AG09319 (cell line): ENCODE data around the gene KRT10.
"Not testable (repeated sequence)": the region's sequence is repeated elsewhere in the genome, so short reads cannot be mapped to it uniquely, and the experiment has no call there.

Experiments
- DNase-seq: peaks from one replicate; pipeline ENCODE4 v3.0.0-alpha.2; 2010; ENCODE audit warnings: low read depth; ENCODE audit errors: extremely low read depth
- TF ChIP-seq, protein P1 (sequence below): IDR thresholded peaks from 2 replicates; pipeline ENCODE4 v1.5.1; 2011; ENCODE audit warnings: low read depth, mild to moderate bottlenecking, inconsistent platforms, low read length, moderate library complexity

The KRT10 gene

DNA sequence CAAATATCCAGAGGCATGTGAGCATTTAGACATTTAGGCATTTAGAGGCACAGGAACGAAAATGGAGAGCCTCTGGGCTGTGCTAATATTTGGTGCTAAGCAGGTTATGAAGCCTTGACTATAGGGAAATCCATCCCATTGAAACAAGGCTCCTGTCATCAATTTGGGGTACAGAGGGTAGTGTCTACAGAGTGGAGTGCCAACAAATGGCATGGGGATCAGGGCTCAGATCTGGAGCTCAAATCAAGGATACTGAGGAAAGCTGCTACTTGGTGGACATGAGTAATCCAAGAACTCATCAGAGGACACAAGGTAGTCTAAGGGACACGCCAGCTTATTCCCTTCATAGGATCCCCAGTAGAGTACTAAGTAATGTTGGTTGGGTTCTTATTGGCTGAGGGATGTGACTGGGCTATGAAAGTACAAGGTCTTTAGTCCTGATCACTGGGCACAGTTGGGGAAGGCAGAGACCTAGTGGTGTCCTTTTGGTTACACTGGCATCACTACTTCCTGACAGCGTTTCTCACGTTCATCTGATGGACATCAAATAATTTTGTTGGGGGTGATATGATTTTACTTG, 5.2 kb downstream of the KRT10 start:
- DNase-seq, result no peak
- TF ChIP-seq, protein P1, sequence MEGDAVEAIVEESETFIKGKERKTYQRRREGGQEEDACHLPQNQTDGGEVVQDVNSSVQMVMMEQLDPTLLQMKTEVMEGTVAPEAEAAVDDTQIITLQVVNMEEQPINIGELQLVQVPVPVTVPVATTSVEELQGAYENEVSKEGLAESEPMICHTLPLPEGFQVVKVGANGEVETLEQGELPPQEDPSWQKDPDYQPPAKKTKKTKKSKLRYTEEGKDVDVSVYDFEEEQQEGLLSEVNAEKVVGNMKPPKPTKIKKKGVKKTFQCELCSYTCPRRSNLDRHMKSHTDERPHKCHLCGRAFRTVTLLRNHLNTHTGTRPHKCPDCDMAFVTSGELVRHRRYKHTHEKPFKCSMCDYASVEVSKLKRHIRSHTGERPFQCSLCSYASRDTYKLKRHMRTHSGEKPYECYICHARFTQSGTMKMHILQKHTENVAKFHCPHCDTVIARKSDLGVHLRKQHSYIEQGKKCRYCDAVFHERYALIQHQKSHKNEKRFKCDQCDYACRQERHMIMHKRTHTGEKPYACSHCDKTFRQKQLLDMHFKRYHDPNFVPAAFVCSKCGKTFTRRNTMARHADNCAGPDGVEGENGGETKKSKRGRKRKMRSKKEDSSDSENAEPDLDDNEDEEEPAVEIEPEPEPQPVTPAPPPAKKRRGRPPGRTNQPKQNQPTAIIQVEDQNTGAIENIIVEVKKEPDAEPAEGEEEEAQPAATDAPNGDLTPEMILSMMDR, result no peak

DNA sequence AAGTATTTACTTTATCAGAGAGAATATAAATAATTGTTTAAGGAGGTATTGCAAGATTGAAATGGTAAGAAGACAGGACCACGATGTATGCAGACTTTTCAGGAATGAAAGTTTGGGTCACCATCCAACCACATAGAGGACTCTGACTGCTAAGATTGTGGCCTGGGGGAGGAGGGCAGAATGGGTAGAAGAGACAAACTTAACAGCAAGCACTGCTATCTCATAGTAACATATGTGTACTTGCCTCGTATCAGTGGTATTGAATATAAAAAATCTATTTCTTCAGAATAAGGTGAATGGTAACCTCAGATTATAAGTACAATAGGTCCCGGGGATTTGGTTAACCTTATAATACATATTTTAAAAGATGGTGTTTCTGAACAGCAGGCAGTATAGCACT, 5.8 kb downstream of the KRT10 start:
- TF ChIP-seq, protein P1, result no peak
- DNase-seq, result no peak

DNA sequence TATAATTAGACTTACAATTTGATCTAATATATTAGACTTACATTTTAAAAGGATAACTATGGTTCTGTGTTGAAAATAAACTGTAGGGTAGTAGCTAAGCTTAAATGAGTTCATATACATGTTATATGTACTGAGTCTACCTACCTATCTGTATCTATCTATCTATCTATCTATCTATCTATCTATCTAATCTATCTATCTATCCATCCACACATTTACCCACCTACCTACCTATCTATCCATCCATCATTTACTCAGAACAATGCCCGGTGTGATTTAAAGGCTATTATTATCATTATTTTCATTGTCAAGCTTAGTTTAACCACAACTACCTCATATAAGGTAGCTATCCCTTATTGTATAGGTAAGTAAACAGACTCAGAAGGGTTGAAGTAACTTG, 7.0 kb downstream of the KRT10 start:
- DNase-seq, result no peak

DNA sequence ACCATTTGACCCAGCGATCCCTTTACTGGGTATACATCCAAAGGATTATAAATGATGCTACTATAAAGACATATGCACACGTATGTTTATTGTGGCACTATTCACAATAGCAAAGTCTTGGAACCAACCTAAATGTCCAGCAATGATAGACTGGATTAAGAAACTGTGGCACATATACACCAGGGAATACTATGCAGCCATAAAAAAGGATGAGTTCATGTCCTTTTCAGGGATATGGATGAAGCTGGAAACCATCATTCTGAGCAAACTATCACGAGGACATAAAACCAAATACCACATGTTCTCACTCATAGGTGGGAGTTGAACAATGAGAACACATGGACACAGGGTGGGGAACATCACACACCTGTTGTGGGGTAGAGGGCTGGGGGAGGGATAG, 7.8 kb downstream of the KRT10 start:
- not testable (repeated sequence) for DNase-seq

More for the DNA sequence above, 7.0 kb downstream of the KRT10 start:
- TF ChIP-seq, protein P1, result no peak

DNA sequence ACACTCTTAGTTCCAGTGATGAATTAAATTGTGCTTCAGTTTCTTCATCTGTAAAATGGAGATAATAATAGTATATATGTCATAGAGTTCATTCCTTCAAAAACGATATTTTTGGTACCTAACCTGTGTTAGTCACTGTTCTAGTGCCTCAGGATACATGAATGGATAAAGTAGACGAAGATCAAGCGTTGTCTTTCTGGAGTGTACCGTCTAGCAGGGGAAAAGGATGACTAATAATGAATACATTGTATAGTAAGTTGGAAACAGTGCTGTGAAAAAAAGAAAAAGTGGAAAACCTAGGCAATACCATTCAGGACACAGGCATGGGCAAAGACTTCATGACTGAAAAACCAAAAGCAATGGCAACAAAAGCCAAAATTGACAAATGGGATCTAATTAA, 8.6 kb downstream of the KRT10 start:
- DNase-seq, result no peak
- TF ChIP-seq, protein P1, result no peak

DNA sequence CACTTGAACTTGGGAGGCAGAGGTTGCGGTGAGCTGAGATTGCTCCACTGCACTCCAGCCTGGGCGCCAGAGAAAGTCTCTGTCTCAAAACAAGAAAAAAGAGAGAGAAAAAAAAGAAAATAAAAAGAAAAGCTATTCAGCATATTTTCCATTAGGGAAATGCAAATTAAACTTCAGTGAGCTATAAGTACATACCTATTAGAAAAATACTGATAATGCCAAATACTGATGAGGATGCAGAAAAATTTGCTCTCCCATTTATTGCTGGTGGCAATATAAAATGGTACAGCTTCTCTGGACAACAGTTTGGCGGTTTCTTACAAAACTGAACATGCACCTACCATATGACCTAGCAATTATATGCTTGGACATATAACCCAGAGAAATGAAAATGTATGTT, 9.8 kb downstream of the KRT10 start:
- TF ChIP-seq, protein P1, result no peak
- no peak for DNase-seq

DNA sequence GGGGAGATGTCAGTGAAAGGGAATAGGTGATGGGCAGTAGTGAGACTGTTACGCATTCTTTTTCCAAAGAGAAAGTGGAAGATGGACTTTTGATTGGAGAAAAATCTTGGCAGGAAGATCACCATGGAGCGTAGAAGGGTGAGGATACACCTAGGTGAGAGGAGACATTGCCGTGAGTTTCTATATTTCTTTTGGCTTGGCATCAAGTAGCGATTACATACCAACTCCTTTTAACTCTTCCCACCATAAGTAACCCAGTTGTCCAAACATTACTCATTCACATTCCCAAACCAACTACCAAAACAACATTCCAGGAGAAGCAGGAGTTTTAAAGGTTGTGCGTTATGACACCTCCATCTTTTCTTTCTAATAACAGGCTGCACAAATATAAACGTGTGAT, 11.9 kb downstream of the KRT10 start:
- TF ChIP-seq, protein P1, result no peak
- DNase-seq, result no peak

DNA sequence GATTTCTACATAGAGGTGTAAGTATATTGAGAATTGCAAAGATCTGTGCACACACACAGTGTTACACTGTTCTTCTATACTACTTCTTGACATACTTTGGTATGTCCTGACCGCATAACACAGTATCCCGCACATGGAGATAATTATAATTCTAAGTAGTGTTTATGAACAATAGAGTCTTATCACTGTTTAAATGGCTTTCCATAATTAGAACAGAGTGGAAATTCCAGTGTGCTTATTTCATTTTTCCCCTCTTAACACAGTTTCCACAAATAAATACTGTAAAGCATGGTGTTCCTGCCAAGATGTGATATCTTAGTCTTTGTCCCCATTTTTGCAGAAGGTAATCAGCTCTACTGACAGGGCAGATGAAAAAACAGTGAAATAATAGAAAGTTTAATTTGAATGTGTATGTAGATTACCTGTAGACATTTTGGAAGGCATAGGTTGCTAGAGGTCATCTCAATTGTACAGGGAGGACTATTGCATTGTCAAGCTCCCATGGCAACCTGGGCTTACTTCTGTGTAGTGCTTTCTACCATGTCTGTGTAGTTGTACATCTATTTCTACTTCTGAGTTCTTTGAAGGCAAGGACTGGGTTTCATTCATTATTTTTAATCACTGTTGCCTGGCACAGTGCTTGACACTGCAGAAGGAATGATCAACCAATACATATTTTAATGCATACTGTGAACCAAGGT, 12.5 kb downstream of the KRT10 start:
- no peak for DNase-seq
- TF ChIP-seq, protein P1, result no peak
